OCI-LY1 (cell line): ENCODE data around the gene SHC4.

ENCODE experiments used
- H2AFZ ChIP-seq: fragments of 200-600 bp; sonication (generic), shearing (Covaris generic); 2 replicates; pipeline ENCODE4 v1.6.0; 2014; ENCODE audit warnings: antibody characterized with exemption, mild to moderate bottlenecking, low read length
- H3F3A ChIP-seq: fragments of 200-600 bp; sonication (generic), shearing (Covaris generic); 2 replicates; pipeline ENCODE4 v1.6.0; 2014; ENCODE audit warnings: mild to moderate bottlenecking, antibody characterized with exemption, low read length, moderate library complexity; ENCODE audit not compliant: insufficient read depth
- H3K27ac ChIP-seq: fragments of 200-600 bp; sonication (generic); 2 replicates; pipeline ENCODE4 v1.5.1; 2014; ENCODE audit warnings: low read length, mixed run types, mild to moderate bottlenecking, low read depth; ENCODE audit not compliant: poor library complexity, severe bottlenecking
- H3K27me3 ChIP-seq: fragments of 200-600 bp; sonication (generic); 2 replicates; pipeline ENCODE4 v1.6.0; 2014; ENCODE audit warnings: antibody characterized with exemption, mild to moderate bottlenecking, low read length, moderate library complexity; ENCODE audit not compliant: insufficient read depth
- H3K36me3 ChIP-seq: fragments of 200-600 bp; sonication (generic); 2 replicates; pipeline ENCODE4 v1.6.1; 2014; ENCODE audit warnings: mild to moderate bottlenecking, antibody characterized with exemption, low read length, moderate library complexity, mixed read lengths; ENCODE audit not compliant: insufficient read depth
- H3K4me1 ChIP-seq: fragments of 200-600 bp; sonication (generic); 2 replicates; pipeline ENCODE4 v1.5.1; 2014; ENCODE audit warnings: mild to moderate bottlenecking, low read length, moderate library complexity; ENCODE audit not compliant: insufficient read depth, severe bottlenecking
- H3K4me2 ChIP-seq: fragments of 200-600 bp; sonication (generic), shearing (Covaris generic); 2 replicates; pipeline ENCODE4 v1.6.1; 2014; ENCODE audit warnings: low read length
- H3K4me3 ChIP-seq: fragments of 200-600 bp; sonication (generic); 2 replicates; pipeline ENCODE4 v1.5.1; 2014; ENCODE audit warnings: low read length, low read depth, mild to moderate bottlenecking, mixed read lengths; ENCODE audit not compliant: poor library complexity, severe bottlenecking
- H3K79me2 ChIP-seq: fragments of 200-600 bp; shearing (Covaris generic); 2 replicates; pipeline ENCODE4 v1.6.1; 2016; ENCODE audit warnings: mixed run types, low read length, mixed read lengths; ENCODE audit not compliant: insufficient read depth
- H3K9ac ChIP-seq: fragments of 200-600 bp; sonication (generic), shearing (Covaris generic); 2 replicates; pipeline ENCODE4 v1.6.1; 2014; ENCODE audit warnings: mild to moderate bottlenecking, low read length, mixed read lengths
- H3K9me2 ChIP-seq: fragments of 200-600 bp; sonication (generic), shearing (Covaris generic); 2 replicates; pipeline ENCODE4 v1.6.1; 2014; ENCODE audit warnings: low read depth, mild to moderate bottlenecking, low read length, mixed read lengths
- H3K9me3 ChIP-seq: fragments of 200-600 bp; shearing (Covaris generic); 2 replicates; pipeline ENCODE4 v1.6.1; 2014; ENCODE audit warnings: low read length, mixed read lengths
- H4K20me1 ChIP-seq: fragments of 200-600 bp; sonication (generic), shearing (Covaris generic); 2 replicates; pipeline ENCODE4 v1.6.0; 2016; ENCODE audit warnings: mild to moderate bottlenecking, low read length; ENCODE audit not compliant: insufficient read depth
- CTCF ChIP-seq: fragments of 200-600 bp; sonication (generic), shearing (Covaris generic); IDR thresholded peaks from 2 replicates; pipeline ENCODE4 v1.5.1; 2017; ENCODE audit warnings: mild to moderate bottlenecking, antibody characterized with exemption, low read length, moderate library complexity, mixed read lengths
- EZH2 ChIP-seq: fragments of 200-600 bp; sonication (generic), shearing (Covaris generic); IDR thresholded peaks from 2 replicates; pipeline ENCODE4 v1.8.0; 2017; ENCODE audit warnings: borderline replicate concordance, mixed run types, mild to moderate bottlenecking, antibody characterized with exemption, low read length, moderate library complexity, mixed read lengths

Gene SHC4

GRCh38 chr15:48916721-48917120 lies 47.0 kb downstream of the SHC4 start:
- Histone ChIP-seq H3K9me2 (no peaks in the 10 kb centered on the region), H3K36me3 (no peaks in the 10 kb centered on the region), H4K20me1 (no peaks in the 10 kb centered on the region), H3K4me3 (no peak overlapping the region), H3K9ac (no peak overlapping the region), H3K9me3 (no peaks in the 10 kb centered on the region), H3K4me1 (no peaks in the 10 kb centered on the region), H3K79me2 (no peaks in the 10 kb centered on the region), H3F3A (no peaks in the 10 kb centered on the region), H3K27me3 (no peaks in the 10 kb centered on the region), H2AFZ (no peak overlapping the region), H3K27ac (no peak overlapping the region), H3K4me2 (no peak overlapping the region)
- no peak for TF ChIP-seq CTCF
- TF ChIP-seq EZH2, result no peak

- Histone ChIP-seq H3K4me3 (no peak overlapping the region), H3K4me2 (no peak overlapping the region), H3K9me3 (no peaks in the 10 kb centered on the region), H3K79me2 (no peaks in the 10 kb centered on the region), H3F3A (no peaks in the 10 kb centered on the region), H3K36me3 (no peaks in the 10 kb centered on the region), H3K9me2 (no peaks in the 10 kb centered on the region), H2AFZ (no peak overlapping the region), H4K20me1 (no peaks in the 10 kb centered on the region), H3K27me3 (no peaks in the 10 kb centered on the region), H3K4me1 (no peaks in the 10 kb centered on the region), H3K9ac (no peak overlapping the region), H3K27ac (no peak overlapping the region)
- no peak for TF ChIP-seq EZH2
- TF ChIP-seq CTCF, result no peak
Observed at GRCh38 chr15:48915861-48916260, 47.9 kb downstream of the SHC4 start.

GRCh38 chr15:48914717-48915116 lies 49.0 kb downstream of the SHC4 start:
- no peak overlapping the region for H3K27ac ChIP-seq
- H3K36me3 ChIP-seq, result no peaks in the 10 kb centered on the region
- no peak overlapping the region for H3K4me2 ChIP-seq
- H3K9ac ChIP-seq, result no peak overlapping the region
- no peaks in the 10 kb centered on the region for H3F3A ChIP-seq
- TF ChIP-seq CTCF (peak; percentile 18; the same call in 1 of the 2 replicates), EZH2 (no peak)
- no peaks in the 10 kb centered on the region for H3K79me2 ChIP-seq
- no peaks in the 10 kb centered on the region for H3K27me3 ChIP-seq
- H4K20me1 ChIP-seq, result no peaks in the 10 kb centered on the region
- H3K9me3 ChIP-seq, result no peaks in the 10 kb centered on the region
- H2AFZ ChIP-seq, result no peak overlapping the region
- H3K4me1 ChIP-seq, result no peaks in the 10 kb centered on the region
- no peaks in the 10 kb centered on the region for H3K9me2 ChIP-seq
- no peak overlapping the region for H3K4me3 ChIP-seq
